Esophagus squamous epithelium (tissue), 5 donors: ENCODE data around the gene TMEM266. TPM values are rescaled to one million over a fixed set of nuclear protein-coding genes. Genes with fewer than 3 reads are reported as not detected.
"Not testable (repeated sequence)": the region's sequence is repeated elsewhere in the genome, so short reads cannot be mapped to it uniquely, and the experiment has no call there.

Experiments used
- DNase-seq: peaks from one replicate; lab custom pipeline; 2025; lab: John Stamatoyannopoulos, UW
- H3K27ac ChIP-seq, 4 donors: fragments of 200-600 bp; sonication (generic); one replicate each; pipeline ENCODE4 v1.5.1; 2016 to 2019; ENCODE audit warnings: mild to moderate bottlenecking in 1 of 4
- H3K27me3 ChIP-seq, 4 donors: fragments of 200-600 bp; sonication (generic); 1 replicate in 3 of 4; 2 replicates in 1 of 4; pipeline versions ENCODE4 v1.5.1 to v1.6.0; 2017 to 2021; ENCODE audit warnings: antibody characterized with exemption in 1 of 4
- H3K36me3 ChIP-seq, 3 donors: fragments of 200-600 bp; sonication (generic); one replicate each; pipeline ENCODE4 v1.5.1; 2016 to 2019
- H3K4me1 ChIP-seq, 3 donors: fragments of 200-600 bp; sonication (generic); one replicate each; pipeline ENCODE4 v1.5.1; 2017 to 2019
- H3K4me3 ChIP-seq, 4 donors: fragments of 200-600 bp; sonication (generic); 1 replicate in 3 of 4; 2 replicates in 1 of 4; pipeline ENCODE4 v1.5.1; 2016 to 2019; ENCODE audit warnings: mild to moderate bottlenecking in 2 of 4, moderate library complexity in 1 of 4
- H3K9me3 ChIP-seq, 3 donors: fragments of 200-600 bp; sonication (generic); one replicate each; pipeline ENCODE4 v1.5.1; 2016 to 2019
- POLR2A ChIP-seq, 4 donors: fragments of 450-650 bp; IDR thresholded peaks; one replicate each; pipeline ENCODE4 v1.6.1; 2017; ENCODE audit warnings: antibody characterized with exemption in 4 of 4, mild to moderate bottlenecking in 4 of 4, moderate library complexity in 3 of 4
- WGBS, 2 donors: methylation state at CpG; one replicate each; pipeline ENCODE4 v1.1.5; 2018; 5-methylcytosine and 5-hydroxymethylcytosine counted together
- intact Hi-C: fragments of 100-400 bp; cut with DNase I; formaldehyde crosslinking; loops from one replicate; pipeline ENCODE4 v1.15.0; 2022
- total RNA-seq, 4 donors: library from RNA; depleted of rRNA; stranded (reverse); fragments of >200 nt; gene quantifications; one replicate each; pipeline ENCODE4 v1.1.0, GENCODE V29; 2016
- TF ChIP-seq, protein P1 (sequence below), 6 experiments: fragments of 450-650 bp in 4 of 6; fragments of 200-600 bp in 2 of 6; sonication (generic) in 2 of 6; IDR thresholded peaks; one replicate each; pipeline ENCODE4 v1.5.1; 2016 to 2019; ENCODE audit warnings: antibody characterized with exemption in 6 of 6, mild to moderate bottlenecking in 4 of 6, moderate library complexity in 4 of 6
- donor health status: DM: yes; HTN: yes; CAD: no.

TMEM266 gene, protein sequence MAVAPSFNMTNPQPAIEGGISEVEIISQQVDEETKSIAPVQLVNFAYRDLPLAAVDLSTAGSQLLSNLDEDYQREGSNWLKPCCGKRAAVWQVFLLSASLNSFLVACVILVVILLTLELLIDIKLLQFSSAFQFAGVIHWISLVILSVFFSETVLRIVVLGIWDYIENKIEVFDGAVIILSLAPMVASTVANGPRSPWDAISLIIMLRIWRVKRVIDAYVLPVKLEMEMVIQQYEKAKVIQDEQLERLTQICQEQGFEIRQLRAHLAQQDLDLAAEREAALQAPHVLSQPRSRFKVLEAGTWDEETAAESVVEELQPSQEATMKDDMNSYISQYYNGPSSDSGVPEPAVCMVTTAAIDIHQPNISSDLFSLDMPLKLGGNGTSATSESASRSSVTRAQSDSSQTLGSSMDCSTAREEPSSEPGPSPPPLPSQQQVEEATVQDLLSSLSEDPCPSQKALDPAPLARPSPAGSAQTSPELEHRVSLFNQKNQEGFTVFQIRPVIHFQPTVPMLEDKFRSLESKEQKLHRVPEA
- total RNA-seq, result under 1 TPM in 3 of 4 donors, not detected in 1; 0.19 to 0.79 (median 0.29) TPM

DNA sequence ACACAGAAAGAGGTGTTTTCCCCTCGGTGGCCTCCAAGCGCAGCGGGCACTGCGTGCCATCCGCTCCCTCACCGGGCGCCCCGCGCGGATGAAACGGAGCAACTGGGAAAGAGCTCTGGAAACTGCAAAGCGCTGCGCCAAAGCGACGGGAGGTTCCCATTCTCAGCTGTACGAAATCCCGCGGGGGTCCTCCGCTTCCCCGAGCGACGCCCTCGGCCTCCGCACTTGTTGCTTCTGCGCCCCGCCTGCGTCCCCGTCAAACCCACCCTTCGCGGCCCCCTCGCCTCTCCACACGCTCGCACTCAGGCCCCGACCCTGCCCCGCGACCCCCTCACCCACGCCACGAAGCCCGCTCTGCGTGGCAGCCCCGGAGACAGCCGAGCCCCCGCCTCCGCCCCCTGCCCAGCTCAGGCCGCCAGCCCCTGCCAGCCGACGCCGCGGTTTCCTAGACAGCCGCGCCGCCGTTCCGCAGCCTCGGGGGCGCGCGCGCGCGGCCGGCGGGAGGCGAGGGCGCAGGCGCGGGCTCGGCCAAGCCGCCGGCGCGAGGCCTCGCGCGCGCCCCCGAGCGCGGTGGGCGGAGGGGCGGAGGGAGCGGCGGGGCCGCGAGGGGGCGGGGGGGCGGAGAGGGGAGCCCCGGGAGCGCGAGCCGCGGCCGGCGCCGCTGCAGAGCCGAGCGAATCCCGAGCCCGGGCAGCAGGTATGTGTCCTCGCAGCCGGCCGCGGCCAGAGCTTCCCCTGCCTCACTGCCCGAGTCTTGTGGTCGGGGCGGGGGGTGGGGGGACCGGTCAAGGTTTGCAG is at the start of gene TMEM266:
TSS of gene TMEM266 (plus strand) at position 666 of the 798 bp plus-strand sequence. CDS start 74,279 bp downstream, outside the sequence.
- no peak for TF ChIP-seq POLR2A (IDR thresholded peaks at IDR 0.05)
- TF ChIP-seq, protein P1, sequence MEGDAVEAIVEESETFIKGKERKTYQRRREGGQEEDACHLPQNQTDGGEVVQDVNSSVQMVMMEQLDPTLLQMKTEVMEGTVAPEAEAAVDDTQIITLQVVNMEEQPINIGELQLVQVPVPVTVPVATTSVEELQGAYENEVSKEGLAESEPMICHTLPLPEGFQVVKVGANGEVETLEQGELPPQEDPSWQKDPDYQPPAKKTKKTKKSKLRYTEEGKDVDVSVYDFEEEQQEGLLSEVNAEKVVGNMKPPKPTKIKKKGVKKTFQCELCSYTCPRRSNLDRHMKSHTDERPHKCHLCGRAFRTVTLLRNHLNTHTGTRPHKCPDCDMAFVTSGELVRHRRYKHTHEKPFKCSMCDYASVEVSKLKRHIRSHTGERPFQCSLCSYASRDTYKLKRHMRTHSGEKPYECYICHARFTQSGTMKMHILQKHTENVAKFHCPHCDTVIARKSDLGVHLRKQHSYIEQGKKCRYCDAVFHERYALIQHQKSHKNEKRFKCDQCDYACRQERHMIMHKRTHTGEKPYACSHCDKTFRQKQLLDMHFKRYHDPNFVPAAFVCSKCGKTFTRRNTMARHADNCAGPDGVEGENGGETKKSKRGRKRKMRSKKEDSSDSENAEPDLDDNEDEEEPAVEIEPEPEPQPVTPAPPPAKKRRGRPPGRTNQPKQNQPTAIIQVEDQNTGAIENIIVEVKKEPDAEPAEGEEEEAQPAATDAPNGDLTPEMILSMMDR (IDR thresholded peaks at IDR 0.05), result peak in 2 of 6 experiments; percentile 1 to 2
- 1% methylated on average over 25 of the region's 107 CpGs; no CpG with 5 or more reads in 1 of the 2 donors for WGBS, 2 donors
- Histone ChIP-seq H3K27me3 (peaks cover 0 to 66% (median 0%) of the 10 kb centered on the region in 4 donors), H3K4me3 (peak within 1 kb of the TSS; percentile 57 to 77 (median 61)), H3K36me3 (no peaks in the 10 kb centered on the region), H3K9me3 (no peaks in the 10 kb centered on the region), H3K4me1 (peaks cover 12 to 30% (median 18%) of the 10 kb centered on the region in 3 donors), H3K27ac (peak within 1 kb of the TSS in 1 of 4 donors; percentile 34)
- intact Hi-C loops, result loop anchor here (5.0 kb wide), 2 partner anchors 78 to 93 kb away; no protein-coding TSS in a partner anchor
- no peak for DNase-seq

DNA sequence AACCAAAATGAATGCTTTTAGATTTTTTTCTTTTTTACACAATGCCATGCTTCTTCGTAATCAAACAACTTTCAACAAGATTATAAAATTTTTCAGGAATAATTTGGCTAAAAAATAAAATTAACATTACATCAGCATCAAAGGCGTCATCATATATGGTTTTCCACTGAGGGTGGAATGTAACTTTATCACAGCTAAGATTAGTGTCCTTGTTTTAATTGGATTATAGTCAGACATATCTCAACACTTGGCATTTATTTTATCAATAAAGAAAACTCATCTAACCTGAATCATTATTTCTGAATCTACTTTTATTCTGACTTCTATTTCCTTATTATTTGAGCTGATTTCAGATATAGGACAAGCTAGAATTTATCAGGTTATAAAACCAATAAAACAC is 49.2 kb upstream of the TMEM266 start:
- no peak for DNase-seq
- H3K27ac ChIP-seq, result no peak overlapping the region
- H3K4me3 ChIP-seq, result no peak overlapping the region
- no peaks in the 10 kb centered on the region for H3K27me3 ChIP-seq
- peaks cover 0 to 4% (median 0%) of the 10 kb centered on the region in 3 donors for H3K4me1 ChIP-seq
- 63 to 86% methylated on average over 2 of the region's 2 CpGs for WGBS, 2 donors
- no peaks in the 10 kb centered on the region for H3K9me3 ChIP-seq
- intact Hi-C loops, result no loop called here
- H3K36me3 ChIP-seq, result no peaks in the 10 kb centered on the region
- TF ChIP-seq, protein P1 (IDR thresholded peaks at IDR 0.05), result no peak

DNA sequence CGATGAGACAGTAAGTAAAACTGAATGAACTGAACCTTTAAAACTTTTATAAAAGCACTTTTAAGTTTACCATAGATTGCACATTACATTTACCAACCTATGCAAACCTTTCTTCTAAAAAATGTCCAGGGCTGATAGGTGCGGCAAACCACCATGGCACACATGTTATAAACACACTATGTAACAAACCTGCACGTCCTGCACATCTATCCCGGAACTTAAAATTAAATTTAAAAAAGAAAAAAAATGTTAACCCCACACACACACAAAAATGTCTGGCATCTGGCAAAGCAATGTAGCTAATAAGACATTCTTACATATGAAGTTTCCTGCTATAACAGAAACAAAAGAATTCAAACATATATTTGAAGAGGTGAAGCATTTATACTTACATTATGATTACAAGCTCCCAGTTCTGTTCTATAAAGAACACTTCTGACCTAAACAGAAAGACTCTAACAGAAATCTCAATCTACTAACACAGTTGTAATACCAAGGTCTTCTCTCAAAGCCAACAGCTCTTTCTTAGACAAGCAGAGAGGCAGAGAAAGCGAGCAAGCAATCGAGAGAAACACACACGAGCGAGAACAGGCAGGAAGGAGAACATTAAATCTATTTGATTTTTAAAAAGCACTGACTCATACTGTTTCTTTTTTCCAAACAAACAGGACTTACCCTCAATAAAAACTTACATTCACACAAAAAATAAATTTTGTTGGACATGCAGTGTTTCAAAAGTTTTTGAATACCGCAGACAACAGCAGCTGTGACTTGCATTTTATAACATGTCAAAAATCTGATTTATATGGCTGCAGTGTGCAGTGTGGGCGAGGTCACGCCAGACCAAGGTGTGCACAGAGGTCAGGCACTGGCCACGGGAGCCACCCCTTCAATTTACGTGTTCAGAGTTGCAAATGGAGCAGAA is 47.9 kb upstream of the TMEM266 start, which contains the start of gene NRG4:
TSS of gene NRG4 (minus strand) at position 798 of the 925 bp plus-strand sequence. CDS start 1,194 bp downstream, outside the sequence.
- no peak for TF ChIP-seq POLR2A (IDR thresholded peaks at IDR 0.05)
- TF ChIP-seq, protein P1 (IDR thresholded peaks at IDR 0.05), result no peak
- peak within 1 kb of the TSS in 3 of 4 donors; percentile 16 to 26 (median 24) for H3K4me3 ChIP-seq
- DNase-seq, result no peak
- no peaks in the 10 kb centered on the region for H3K27me3 ChIP-seq
- no peaks in the 10 kb centered on the region for H3K36me3 ChIP-seq
- peak within 1 kb of the TSS in 3 of 4 donors; percentile 28 to 61 (median 29) for H3K27ac ChIP-seq
- H3K4me1 ChIP-seq, result peaks cover 0 to 4% (median 0%) of the 10 kb centered on the region in 3 donors
- intact Hi-C loops, result no loop called here
- H3K9me3 ChIP-seq, result no peaks in the 10 kb centered on the region
- 27 to 29% methylated on average over 13 of the region's 13 CpGs for WGBS, 2 donors

DNA sequence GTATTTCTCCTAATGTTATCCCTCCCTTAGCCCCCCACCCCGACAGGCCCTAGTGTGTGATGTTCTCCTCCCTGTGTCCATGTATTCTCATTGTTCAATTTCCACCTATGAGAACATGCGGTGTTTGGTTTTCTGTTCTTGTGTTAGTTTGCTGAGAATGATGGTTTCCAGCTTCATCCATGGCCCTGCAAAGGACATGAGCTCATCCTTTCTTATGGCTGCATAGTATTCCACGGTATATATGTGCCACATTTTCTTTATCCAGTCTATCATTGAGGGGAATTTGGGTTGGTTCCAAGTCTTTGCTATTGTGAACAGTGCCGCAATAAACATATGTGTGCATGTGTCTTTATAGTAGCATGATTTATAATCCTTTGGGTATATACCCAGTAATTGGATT is 46.3 kb upstream of the TMEM266 start:
- intact Hi-C loops, H3K9me3 ChIP-seq, H3K27ac ChIP-seq, DNase-seq, H3K36me3 ChIP-seq, H3K4me1 ChIP-seq, H3K27me3 ChIP-seq, H3K4me3 ChIP-seq: not testable (repeated sequence)
- 91 to 95% methylated on average over 4 of the region's 4 CpGs for WGBS, 2 donors
